Heart left ventricle (tissue), 13 donors: ENCODE measurements around the gene BCL2L13.
"Not testable (repeated sequence)": the region's sequence is repeated elsewhere in the genome, so short reads cannot be mapped to it uniquely, and the experiment has no call there.

Experiments
- POLR2A ChIP-seq, 2 donors: fragments of 450-650 bp; IDR thresholded peaks; one replicate each; pipeline ENCODE4 v1.6.1; 2017; ENCODE audit warnings: antibody characterized with exemption in 2 of 2, mild to moderate bottlenecking in 2 of 2, moderate library complexity in 2 of 2
- TF ChIP-seq, protein P1 (sequence below), 12 donors: fragments of 200-600 bp; sonication (generic) in 4 of 12; IDR thresholded peaks; one replicate each; pipeline versions ENCODE4 v1.5.0 to v1.8.0; 2018 to 2022; ENCODE audit warnings: antibody characterized with exemption in 12 of 12, mild to moderate bottlenecking in 5 of 12
- donor health status: ischemic (EF 13 %, LVEDD 7.1; RV severe dilation, severe dysfunction).
- donor health status: DM: no; HTN: yes; CAD: no.
- donor health status: DM: no; HTN: no; CAD: no.
- donor health status: ischemic (EF 25% LVEDD 6.9; RV normal size, moderate dysfunction).
- donor health status: ischemic (EF 25% LVEDD 5.7; RV mildly dilated, moderate dysfunction).
- donor health status: ischemic (EF 35%, LVEDD 5.7; RV mildly dilated, moderate dysfunction).
- donor health status: nonischemic (EF 11% LVEDD 7.7; RV severe dilation, severe dysfunction).
- donor health status: DM: yes; HTN: yes; CAD: no.
- donor health status: PGD.
- donor health status: ischemic (EF 29% LVEDD 5.4; RV normal size, mild dysfunction).
- donor health status: nonischemic (EF 23%, LVEDD 6.1; RV moderate dilation, normal function).

DNA sequence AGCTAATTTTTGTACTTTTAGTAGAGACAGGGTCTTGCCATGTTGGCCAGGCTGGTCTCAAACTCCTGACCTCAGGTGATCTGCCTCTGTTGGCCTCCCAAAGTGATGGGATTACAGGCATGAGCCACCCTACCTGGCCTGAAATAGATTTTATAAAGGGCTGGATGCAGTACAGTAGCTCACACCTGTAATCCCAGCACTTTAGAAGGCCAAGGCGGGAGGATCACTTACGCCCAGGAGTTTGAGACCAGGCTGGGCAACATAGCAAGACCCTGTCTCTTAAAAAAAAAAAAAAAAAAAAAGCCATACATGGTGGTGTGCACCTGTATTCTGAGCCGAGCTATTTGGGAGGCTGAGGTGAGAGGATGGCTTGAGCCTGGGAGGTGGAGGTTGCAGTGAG lies 59.7 kb downstream of the BCL2L13 start:
- TF ChIP-seq, protein P1, sequence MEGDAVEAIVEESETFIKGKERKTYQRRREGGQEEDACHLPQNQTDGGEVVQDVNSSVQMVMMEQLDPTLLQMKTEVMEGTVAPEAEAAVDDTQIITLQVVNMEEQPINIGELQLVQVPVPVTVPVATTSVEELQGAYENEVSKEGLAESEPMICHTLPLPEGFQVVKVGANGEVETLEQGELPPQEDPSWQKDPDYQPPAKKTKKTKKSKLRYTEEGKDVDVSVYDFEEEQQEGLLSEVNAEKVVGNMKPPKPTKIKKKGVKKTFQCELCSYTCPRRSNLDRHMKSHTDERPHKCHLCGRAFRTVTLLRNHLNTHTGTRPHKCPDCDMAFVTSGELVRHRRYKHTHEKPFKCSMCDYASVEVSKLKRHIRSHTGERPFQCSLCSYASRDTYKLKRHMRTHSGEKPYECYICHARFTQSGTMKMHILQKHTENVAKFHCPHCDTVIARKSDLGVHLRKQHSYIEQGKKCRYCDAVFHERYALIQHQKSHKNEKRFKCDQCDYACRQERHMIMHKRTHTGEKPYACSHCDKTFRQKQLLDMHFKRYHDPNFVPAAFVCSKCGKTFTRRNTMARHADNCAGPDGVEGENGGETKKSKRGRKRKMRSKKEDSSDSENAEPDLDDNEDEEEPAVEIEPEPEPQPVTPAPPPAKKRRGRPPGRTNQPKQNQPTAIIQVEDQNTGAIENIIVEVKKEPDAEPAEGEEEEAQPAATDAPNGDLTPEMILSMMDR (IDR thresholded peaks at IDR 0.05) = not testable (repeated sequence)
- not testable (repeated sequence) for TF ChIP-seq POLR2A (IDR thresholded peaks at IDR 0.05)
